T-helper 1 cell (primary cell): ENCODE results near the gene ICE2.

ENCODE experiments used
- DNase-seq, 5 donors: peaks; one replicate each; pipeline ENCODE4 v3.0.0-alpha.2; 2012 to 2020

The ICE2 gene

GRCh38 chr15:60387321-60387720 is 91.6 kb downstream of the ICE2 start:
- DNase-seq, result no peak

- DNase-seq, result no peak
Observed at GRCh38 chr15:60386615-60387014, 92.3 kb downstream of the ICE2 start.

- no peak for DNase-seq
Observed at GRCh38 chr15:60385620-60386552, 93.1 kb downstream of the ICE2 start.

- DNase-seq, result no peak
Observed at GRCh38 chr15:60384526-60385126, 94.3 kb downstream of the ICE2 start.

GRCh38 chr15:60384053-60384452 is 94.9 kb downstream of the ICE2 start:
- DNase-seq, result no peak

GRCh38 chr15:60382773-60383674 is 95.9 kb downstream of the ICE2 start:
- no peak for DNase-seq

- no peak for DNase-seq
Observed at GRCh38 chr15:60381148-60381788, 97.7 kb downstream of the ICE2 start.

GRCh38 chr15:60379525-60380274 is 99.2 kb downstream of the ICE2 start:
- no peak for DNase-seq

GRCh38 chr15:60379185-60379524 is 99.8 kb downstream of the ICE2 start:
- no peak for DNase-seq

- DNase-seq, result no peak
Observed at GRCh38 chr15:60376677-60377095, 102.3 kb downstream of the ICE2 start.

GRCh38 chr15:60375306-60375705 is 103.6 kb downstream of the ICE2 start:
- no peak for DNase-seq

GRCh38 chr15:60374628-60375081 is 104.3 kb downstream of the ICE2 start:
- DNase-seq, result no peak

- DNase-seq, result no peak
Observed at GRCh38 chr15:60374209-60374608, 104.7 kb downstream of the ICE2 start.

- no peak for DNase-seq
Observed at GRCh38 chr15:60373745-60374144, 105.2 kb downstream of the ICE2 start.

GRCh38 chr15:60373327-60373726 is 105.6 kb downstream of the ICE2 start:
- no peak for DNase-seq

GRCh38 chr15:60372756-60373155 is 106.2 kb downstream of the ICE2 start:
- DNase-seq, result no peak

GRCh38 chr15:60372227-60372626 is 106.7 kb downstream of the ICE2 start:
- DNase-seq, result no peak

GRCh38 chr15:60371175-60372051 is 107.5 kb downstream of the ICE2 start:
- DNase-seq, result no peak

- DNase-seq, result no peak
Observed at GRCh38 chr15:60370869-60371136, 108.1 kb downstream of the ICE2 start.

- no peak for DNase-seq
Observed at GRCh38 chr15:60370105-60370868, 108.7 kb downstream of the ICE2 start.
